Measurements from ENCODE around the gene PRPF6. TPM values are rescaled to one million over a fixed set of nuclear protein-coding genes. Genes with fewer than 3 reads are reported as not detected.

Gene PRPF6
- polyA plus RNA-seq, 2 of the 4 experiments (the other 2 are of a cell fraction), result 42.8 to 47.2 TPM

- WGBS (ENCODE audit: missing lambda C conversion rate), result 96% methylated on average over 18 of the region's 18 CpGs
- CTCF ChIA-PET, result interaction anchor here (1.5 to 5.0 kb wide), 2 partner anchors 13 to 45 kb away, joined by 3 to 71 read pairs; partner anchors contain the start of gene PRPF6
- H3K4me3 ChIP-seq, result no peak overlapping the region
- DNase-seq (ENCODE audit: low read depth in 1 of 2, low spot score in 1 of 2) (no peak), FAIRE-seq (no peak), ATAC-seq (no peak)
- no peaks in the 10 kb centered on the region for H3K4me1 ChIP-seq
- no peak overlapping the region for H3K27ac ChIP-seq
- POLR2A ChIA-PET, result no interaction called here
- no peak for TF ChIP-seq KDM1A (IDR thresholded peaks at IDR 0.05; ENCODE audit: low read depth)
- TF ChIP-seq NFE2L2 (conservative IDR thresholded peaks at IDR 0.05; ENCODE audit: low read length), result no peak
- no peak for TF ChIP-seq HOXB13 (CRISPR knock-in tag; IDR thresholded peaks at IDR 0.05; ENCODE audit: low read depth)
- TF ChIP-seq ZNF302 (CRISPR knock-in tag; IDR thresholded peaks at IDR 0.05), result no peak
- no peak for TF ChIP-seq FOXS1 (CRISPR knock-in tag; IDR thresholded peaks at IDR 0.05)
- TF ChIP-seq BHLHE40 (IDR thresholded peaks at IDR 0.05; ENCODE audit: low read depth, low read length), result no peak
- TF ChIP-seq ZFP36 (IDR thresholded peaks at IDR 0.05; ENCODE audit: borderline replicate concordance, partially characterized antibody), result no peak
- no peak for TF ChIP-seq ZC3H11A (IDR thresholded peaks at IDR 0.05)
- no peak for TF ChIP-seq MYC (IDR thresholded peaks at IDR 0.05; ENCODE audit: borderline replicate concordance, low read length)
- no peak for TF ChIP-seq CHD2 (IDR thresholded peaks at IDR 0.05; ENCODE audit: low read length, partially characterized antibody)
- TF ChIP-seq ZSCAN20 (CRISPR knock-in tag; IDR thresholded peaks at IDR 0.05), result no peak
- TF ChIP-seq HMGXB4 (CRISPR knock-in tag; IDR thresholded peaks at IDR 0.05; ENCODE audit: borderline replicate concordance), result no peak
- no peak for TF ChIP-seq EHF (CRISPR knock-in tag; IDR thresholded peaks at IDR 0.05)
- H3K9me3 ChIP-seq, result no peaks in the 10 kb centered on the region
- no peak overlapping the region for H3K4me2 ChIP-seq
These were observed 44.3 kb downstream of the PRPF6 start for GRCh38 chr20:64025101-64025825.

- TF ChIP-seq TFCP2L1 (CRISPR knock-in tag; IDR thresholded peaks at IDR 0.05) (no peak), CTCF (IDR thresholded peaks at IDR 0.05) (no peak), JUNB (IDR thresholded peaks at IDR 0.05) (no peak), CHD2 (IDR thresholded peaks at IDR 0.05; ENCODE audit: low read length, partially characterized antibody) (no peak), HOXA7 (CRISPR knock-in tag; IDR thresholded peaks at IDR 0.05) (no peak), GATA3 (IDR thresholded peaks at IDR 0.05; ENCODE audit: borderline replicate concordance) (no peak), FOSB (CRISPR knock-in tag; IDR thresholded peaks at IDR 0.05) (no peak), HDAC2 (IDR thresholded peaks at IDR 0.05) (no peak), E2F6 (IDR thresholded peaks at IDR 0.05; ENCODE audit: borderline replicate concordance, low read depth) (no peak)
- Histone ChIP-seq H3K9me3 (no peaks in the 10 kb centered on the region), H3K4me3 (no peak overlapping the region), H3K27ac (no peak overlapping the region), H3K4me1 (no peaks in the 10 kb centered on the region), H3K4me2 (no peak overlapping the region)
- WGBS (ENCODE audit: missing lambda C conversion rate), result 90% methylated on average over 29 of the region's 29 CpGs
- POLR2A ChIA-PET, result no interaction called here
- DNase-seq (ENCODE audit: low read depth in 1 of 2, low spot score in 1 of 2), result no peak
- no peak for FAIRE-seq
- ATAC-seq, result no peak
- CTCF ChIA-PET, result interaction anchor here (1.5 to 5.0 kb wide), 2 partner anchors 13 to 45 kb away, joined by 3 to 71 read pairs; partner anchors contain the start of gene PRPF6
These were observed 45.0 kb downstream of the PRPF6 start for GRCh38 chr20:64025826-64026412.
